ENCODE results near the gene CDKN2B. TPM values are rescaled to one million over a fixed set of nuclear protein-coding genes. Genes with fewer than 3 reads are reported as not detected.

CDKN2B gene
- total RNA-seq, 2 experiments from 2014 or later: not detected

GRCh38 chr9:22039258-22039657, 30.2 kb upstream of the CDKN2B start:
- Mint-ChIP-seq H3K9me3 (no peaks in the 10 kb centered on the region), H3K36me3 (ENCODE audit: low read depth) (no peaks in the 10 kb centered on the region), H3K4me1 (ENCODE audit: low read depth) (no peaks in the 10 kb centered on the region), H3K27ac (no peak overlapping the region), H3K4me3 (no peak overlapping the region), H3K27me3 (no peaks in the 10 kb centered on the region)
- Histone ChIP-seq H3K9me3 (ENCODE audit: control insufficient read depth in 1 of 2, insufficient read depth in 1 of 2, low read length in 2 of 2) (no peaks in the 10 kb centered on the region), H3K4me1 (ENCODE audit: insufficient read depth, low read length) (no peaks in the 10 kb centered on the region), H3K4me3 (ENCODE audit: low read length) (no peak overlapping the region), H3K27ac (ENCODE audit: low read depth in 1 of 2, low read length in 2 of 2) (no peak overlapping the region), H3K27me3 (ENCODE audit: control insufficient read depth in 1 of 2, insufficient read depth in 2 of 2, low read length in 2 of 2) (no peaks in the 10 kb centered on the region), H3K36me3 (ENCODE audit: insufficient read depth, low read length) (no peaks in the 10 kb centered on the region)
- ChIA-PET CTCF (interaction anchor here (1.0 to 3.5 kb wide), 4 partner anchors 12 to 226 kb away, joined by 4 to 28 read pairs (median 5); no protein-coding TSS in a partner anchor), POLR2A (no interaction called here)
- intact Hi-C loops (cut with DNase I, micrococcal nuclease): loop anchor here (10.0 kb wide), 3 partner anchors 416 to 714 kb away; no protein-coding TSS in a partner anchor
- no peak for DNase-seq
- ATAC-seq (ENCODE audit: poor library complexity): no peak
- no peak for TF ChIP-seq CTCF (IDR thresholded peaks at IDR 0.05)

GRCh38 chr9:22037954-22038690, 29.0 kb upstream of the CDKN2B start:
- peak; percentile 49 for ATAC-seq (ENCODE audit: poor library complexity)
- H3K9me3 Mint-ChIP-seq: no peaks in the 10 kb centered on the region
- H3K4me3 Mint-ChIP-seq: no peak overlapping the region

More at GRCh38 chr9:22037954-22038690, 29.0 kb upstream of the CDKN2B start:
- ChIA-PET CTCF (interaction anchor here (0.9 to 3.5 kb wide), 5 partner anchors 13 to 225 kb away, joined by 3 to 28 read pairs (median 5); no protein-coding TSS in a partner anchor), POLR2A (interaction anchor here (0.6 to 2.9 kb wide), 3 partner anchors 20 to 235 kb away, joined by 4 to 9 read pairs (median 5); no protein-coding TSS in a partner anchor)
- H3K36me3 Mint-ChIP-seq (ENCODE audit: low read depth): no peaks in the 10 kb centered on the region
- intact Hi-C loops (cut with DNase I, micrococcal nuclease): loop anchor here (1.0 to 10.0 kb wide), 4 partner anchors 225 to 713 kb away; no protein-coding TSS in a partner anchor
- no peaks in the 10 kb centered on the region for H3K36me3 ChIP-seq (ENCODE audit: insufficient read depth, low read length)
- no peak overlapping the region for H3K27ac ChIP-seq (ENCODE audit: low read depth in 1 of 2, low read length in 2 of 2)
- H3K4me1 Mint-ChIP-seq (ENCODE audit: low read depth): no peaks in the 10 kb centered on the region
- peak in 3 of 14 experiments; percentile 48 to 54 (median 51) for DNase-seq
- H3K4me3 ChIP-seq (ENCODE audit: low read length): no peak overlapping the region
- peak; percentile 72 for TF ChIP-seq CTCF (IDR thresholded peaks at IDR 0.05)
- no peaks in the 10 kb centered on the region for H3K27me3 Mint-ChIP-seq
- H3K9me3 ChIP-seq (ENCODE audit: control insufficient read depth in 1 of 2, insufficient read depth in 1 of 2, low read length in 2 of 2): no peaks in the 10 kb centered on the region
- no peak overlapping the region for H3K27ac Mint-ChIP-seq
- no peaks in the 10 kb centered on the region for H3K27me3 ChIP-seq (ENCODE audit: control insufficient read depth in 1 of 2, insufficient read depth in 2 of 2, low read length in 2 of 2)
- no peaks in the 10 kb centered on the region for H3K4me1 ChIP-seq (ENCODE audit: insufficient read depth, low read length)

Measured in CD4-positive, alpha-beta T cell (primary cell).